ENCODE measurements around the gene DMKN. TPM values are rescaled to one million over a fixed set of nuclear protein-coding genes. Genes with fewer than 3 reads are reported as not detected.

DMKN gene
- total and polyA plus RNA-seq, 2 of the 4 experiments (the other 2 are of a cell fraction) = 0.36 to 2.4 TPM

DNA sequence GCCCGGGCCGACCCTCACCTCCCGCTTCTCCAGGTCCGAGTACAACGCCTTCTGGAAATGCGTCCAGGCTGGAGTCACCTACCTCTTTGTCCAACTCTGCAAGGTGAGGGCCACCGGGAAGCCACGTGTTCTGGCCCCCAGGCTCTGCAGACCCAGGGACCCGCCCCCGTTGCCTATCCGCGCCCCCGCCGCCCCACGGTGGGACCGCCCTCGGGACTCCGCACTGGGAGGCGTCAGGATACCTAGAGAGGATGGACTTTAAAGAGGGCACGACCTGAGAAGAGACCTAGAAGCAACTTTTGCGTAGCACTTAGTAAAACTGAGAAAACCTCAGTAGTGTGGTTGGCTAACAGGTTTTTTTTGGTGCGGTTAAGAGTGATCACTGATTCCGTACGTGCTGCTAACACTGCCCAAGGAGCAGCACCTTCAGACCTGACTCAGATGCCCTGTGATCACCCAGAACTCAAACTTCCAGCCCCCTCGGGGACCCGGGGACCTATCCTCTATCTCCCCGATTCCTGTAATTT lies 32.5 kb upstream of the DMKN start:
- peak overlapping the region; percentile 74 for H3K27ac ChIP-seq (ENCODE audit: insufficient read depth, low read length)
- H2BK5ac ChIP-seq (ENCODE audit: low read depth, low read length, poor library complexity, severe bottlenecking) = peak overlapping the region; percentile 44
- peak overlapping the region; percentile 78; the same call in 1 of the 2 replicates for H3K14ac ChIP-seq (replicated peaks; ENCODE audit: low read depth, low read length)
- no peak overlapping the region for H2BK15ac ChIP-seq (ENCODE audit: low read depth, low read length)
- peak overlapping the region; percentile 95 for H2AK9ac ChIP-seq (replicated peaks; ENCODE audit: low read depth, low read length, poor library complexity)
- no peak for DNase-seq
- H4K5ac ChIP-seq (ENCODE audit: low read depth, low read length) = peak overlapping the region; percentile 57
- TF ChIP-seq MAZ (IDR thresholded peaks at IDR 0.05; ENCODE audit: borderline replicate concordance, low read depth, low read length) (no peak), SMC3 (IDR thresholded peaks at IDR 0.05; ENCODE audit: low read depth, low read length) (no peak), RFX5 (IDR thresholded peaks at IDR 0.05; ENCODE audit: low read depth, low read length) (no peak), NFE2L2 (IDR thresholded peaks at IDR 0.05; ENCODE audit: low read depth, low read length) (no peak), MXI1 (IDR thresholded peaks at IDR 0.05; ENCODE audit: borderline replicate concordance, low read depth, low read length) (peak; percentile 55), CEBPB (IDR thresholded peaks at IDR 0.05; ENCODE audit: low read depth, low read length) (no peak), CHD1 (IDR thresholded peaks at IDR 0.05; ENCODE audit: low read depth, low read length) (no peak), POLR2A (IDR thresholded peaks at IDR 0.05; ENCODE audit: low read depth, low read length) (no peak)
- peak overlapping the region; percentile 46; the same call in 1 of the 2 replicates for H3K56ac ChIP-seq (ENCODE audit: extremely low read depth, insufficient read depth, low read length)
- H2AK5ac ChIP-seq (ENCODE audit: low read depth, low read length) = peak overlapping the region; percentile 71; the same call in 1 of the 2 replicates
- ChIA-PET POLR2A (ENCODE audit: unreplicated experiment) (no interaction called here), CTCF (no interaction called here)
- H3K9me3 ChIP-seq (ENCODE audit: control insufficient read depth, insufficient read depth, low read length) = no peaks in the 10 kb centered on the region
- H3K27me3 ChIP-seq (ENCODE audit: control insufficient read depth, insufficient read depth, low read length) = no peaks in the 10 kb centered on the region
- ATAC-seq (ENCODE audit: low read depth) = peak; percentile 57
- in situ Hi-C loops (cut with MboI; ENCODE audit: low sequenced_read_pairs) = loop anchor here (5.0 kb wide), 1 partner anchor 171 kb away; the partner anchor contains the start of gene KMT2B
- 9% methylated on average over 13 of the region's 27 CpGs; no CpG with 5 or more reads in 1 of the 2 experiments for WGBS, 2 experiments (ENCODE audit: extremely low coverage in 2 of 2, insufficient read length in 1 of 2)
- peaks cover 31 to 49% of the 10 kb centered on the region in 2 experiments for H3K79me1 ChIP-seq (ENCODE audit: low read depth in 1 of 2, low read length in 2 of 2)
- H4K91ac ChIP-seq (ENCODE audit: insufficient read depth, low read depth, low read length) = peak overlapping the region; percentile 72
- H3K4me1 ChIP-seq (ENCODE audit: control insufficient read depth, insufficient read depth, low read length) = peaks cover 8% of the 10 kb centered on the region
- H3K23ac ChIP-seq (ENCODE audit: low read depth, low read length) = peak overlapping the region; percentile 71; the same call in 1 of the 2 replicates
- no peak overlapping the region for H3K18ac ChIP-seq (ENCODE audit: low read depth, low read length)
- BruUV-seq (replicated peaks) = no TSS peak
- intact Hi-C loops (cut with micrococcal nuclease) = loop anchor here (1.0 to 5.0 kb wide), 4 partner anchors 35 to 194 kb away; partner anchors contain the start of genes RBM42 and ZBTB32
- H2BK120ac ChIP-seq (ENCODE audit: low read depth, low read length) = peak overlapping the region; percentile 31; the same call in 1 of the 2 replicates
- H4K20me1 ChIP-seq (ENCODE audit: insufficient read depth, low read length) = 0 out of 2 replicates have a peak, but pooled peaks cover 7% of the 10 kb centered on the region
- H3K4ac ChIP-seq (ENCODE audit: low read depth, low read length) = peak overlapping the region; percentile 86
- dilution Hi-C loops (cut with HindIII; ENCODE audit: low sequenced_read_pairs, unreplicated experiment) = no loop called here
- H3K36me3 ChIP-seq (ENCODE audit: control insufficient read depth, insufficient read depth, low read length) = peaks cover 6% of the 10 kb centered on the region; the same call in 1 of the 2 replicates
- peak overlapping the region; percentile 75 for H3K4me2 ChIP-seq (ENCODE audit: low read depth, low read length)
- H4K8ac ChIP-seq (ENCODE audit: low read depth in 2 of 2, low read length in 2 of 2) = peak overlapping the region; percentile 73 to 97; a peak in 2 of 4 replicates
- no peak overlapping the region for H2BK20ac ChIP-seq (ENCODE audit: low read depth, low read length)
- peak overlapping the region; percentile 79 for H3K9ac ChIP-seq (ENCODE audit: low read depth, low read length)
- H2AFZ ChIP-seq (replicated peaks; ENCODE audit: low read length, poor library complexity) = peak overlapping the region; percentile 99
- peaks cover 9% of the 10 kb centered on the region; the same call in 1 of the 2 replicates for H3K9me1 ChIP-seq (ENCODE audit: insufficient read depth, low read length)
- H3K4me3 ChIP-seq (ENCODE audit: insufficient read depth, low read depth, low read length) = peak overlapping the region; percentile 91

Data from IMR-90 (cell line).